WTC11 (cell line): ENCODE data around the gene CHST6. TPM values are rescaled to one million over a fixed set of nuclear protein-coding genes. Genes with fewer than 3 reads are reported as not detected.

Source experiments
- ATAC-seq: fragments of 200-7000 bp; cut with Tn5 transposase; 2 replicates; pipeline ENCODE4 v1.10.0; 2021; ENCODE audit warnings: mild to moderate bottlenecking, moderate library complexity
- CTCF ChIA-PET: fragments of 300-600 bp; sonication (Branson Sonifier 250); formaldehyde crosslinking; loops from one replicate; lab custom pipeline; 2021; ENCODE audit warnings: antibody characterized with exemption; lab: Charles Lee
- POLR2A ChIA-PET: fragments of 350-600 bp; sonication (Branson Sonifier 250); formaldehyde crosslinking; loops from one replicate; lab custom pipeline; 2021; ENCODE audit warnings: antibody characterized with exemption; lab: Charles Lee
- DNase-seq: peaks from one replicate; pipeline ENCODE4 v3.0.0; 2021; ENCODE audit warnings: low spot score
- H3K27ac Mint-ChIP-seq: 2 replicates; pipeline ENCODE4 v1.8.0; 2021; ENCODE audit warnings: mixed read lengths
- H3K27me3 Mint-ChIP-seq: 2 replicates; pipeline ENCODE4 v1.8.0; 2021; ENCODE audit warnings: low read depth, mild to moderate bottlenecking, moderate library complexity, mixed read lengths
- H3K36me3 Mint-ChIP-seq: 2 replicates; pipeline ENCODE4 v1.8.0; 2021; ENCODE audit warnings: mixed read lengths
- H3K4me1 Mint-ChIP-seq: 2 replicates; pipeline ENCODE4 v1.8.0; 2022; ENCODE audit warnings: mixed read lengths
- H3K4me3 Mint-ChIP-seq: 2 replicates; pipeline ENCODE4 v1.8.0; 2021; ENCODE audit warnings: mild to moderate bottlenecking, moderate library complexity, mixed read lengths
- H3K9me3 Mint-ChIP-seq: 2 replicates; pipeline ENCODE4 v1.8.0; 2021; ENCODE audit warnings: mixed read lengths
- ATF2 ChIP-seq: sonication (generic); formaldehyde crosslinking; IDR thresholded peaks from 2 replicates; pipeline ENCODE4 v1.8.1; 2022; ENCODE audit warnings: low read depth, missing genetic modification reagents, borderline replicate concordance
- ATF3 ChIP-seq: sonication (generic); formaldehyde crosslinking; conservative IDR thresholded peaks from 2 replicates; pipeline ENCODE4 v1.8.1; 2022; ENCODE audit warnings: mild to moderate bottlenecking, missing genetic modification reagents
- HMGA2 ChIP-seq: fragments of 250-450 bp; sonication (Bioruptor Pico); IDR thresholded peaks from 2 replicates; pipeline ENCODE4 v1.4.0; 2021; ENCODE audit warnings: mild to moderate bottlenecking, moderate library complexity
- IRF1 ChIP-seq: sonication (generic); formaldehyde crosslinking; IDR thresholded peaks from 2 replicates; pipeline ENCODE4 v1.8.0; 2023; ENCODE audit warnings: missing genetic modification reagents
- MAX ChIP-seq: sonication (generic); formaldehyde crosslinking; IDR thresholded peaks from 2 replicates; pipeline ENCODE4 v1.8.0; 2022; ENCODE audit warnings: mild to moderate bottlenecking, missing genetic modification reagents
- NFATC4 ChIP-seq: fragments of 250-450 bp; sonication (Bioruptor Pico); IDR thresholded peaks from 2 replicates; pipeline ENCODE4 v1.9.0; 2021; ENCODE audit warnings: mild to moderate bottlenecking
- PRDM15 ChIP-seq: sonication (generic); formaldehyde crosslinking; IDR thresholded peaks from 2 replicates; pipeline ENCODE4 v1.8.0; 2022; ENCODE audit warnings: missing genetic modification reagents
- SMAD3 ChIP-seq: sonication (generic); formaldehyde crosslinking; IDR thresholded peaks from 2 replicates; pipeline ENCODE4 v1.8.0; 2022; ENCODE audit warnings: missing genetic modification reagents, mild to moderate bottlenecking, borderline replicate concordance
- STAT6 ChIP-seq: sonication (generic); formaldehyde crosslinking; conservative IDR thresholded peaks from 2 replicates; pipeline ENCODE4 v1.8.1; 2023; ENCODE audit warnings: mild to moderate bottlenecking, low read depth, missing genetic modification reagents, moderate library complexity
- ZNF232 ChIP-seq: sonication (generic); formaldehyde crosslinking; IDR thresholded peaks from 2 replicates; pipeline ENCODE4 v1.8.0; 2022; ENCODE audit warnings: mild to moderate bottlenecking, missing genetic modification reagents
- total RNA-seq: library from RNA; stranded (reverse); gene quantifications from 3 replicates; pipeline ENCODE4 v1.2.3, GENCODE V29; 2021

CHST6 gene
- total RNA-seq, 1 experiment from 2014 or later: 20.2 TPM

GRCh38 chr16:75476817-75477216 lies 18.4 kb downstream of the CHST6 start (continued):
- TF ChIP-seq STAT6 (CRISPR knock-in tag) (no peak), ZNF232 (no peak), ATF3 (CRISPR knock-in tag) (no peak), HMGA2 (CRISPR knock-in tag) (no peak), ATF2 (CRISPR knock-in tag) (no peak), NFATC4 (CRISPR knock-in tag) (no peak), PRDM15 (no peak), IRF1 (no peak)

- POLR2A ChIA-PET: no interaction called here
- CTCF ChIA-PET: interaction anchor here (0.9 to 1.9 kb wide), 2 partner anchors 42 to 75 kb away, joined by 3 to 9 read pairs; no protein-coding TSS in a partner anchor
- DNase-seq (no peak), ATAC-seq (no peak)
- Mint-ChIP-seq H3K9me3 (peaks cover 6% of the 10 kb centered on the region; the same call in 1 of the 2 replicates), H3K36me3 (peaks cover 25% of the 10 kb centered on the region), H3K4me1 (peaks cover 18% of the 10 kb centered on the region), H3K27me3 (no peaks in the 10 kb centered on the region), H3K4me3 (no peak overlapping the region), H3K27ac (peak overlapping the region; percentile 76)
- TF ChIP-seq ATF2 (CRISPR knock-in tag) (no peak), MAX (CRISPR knock-in tag) (no peak), SMAD3 (CRISPR knock-in tag) (no peak), STAT6 (CRISPR knock-in tag) (no peak)
Measured at GRCh38 chr16:75475420-75475847, 19.8 kb downstream of the CHST6 start.
